NB4 (cell line): Measurements from ENCODE around the gene GALNT9.

ENCODE experiments used
- POLR2A ChIP-seq: IDR thresholded peaks from 2 replicates; pipeline ENCODE4 v1.6.1; 2011; ENCODE audit warnings: mild to moderate bottlenecking; ENCODE audit not compliant: insufficient read length; ENCODE audit errors: extremely low read depth
- TF ChIP-seq, protein P1 (sequence below): IDR thresholded peaks from one replicate; pipeline ENCODE4 v1.5.1; 2012; ENCODE audit warnings: low read depth, low read length

DNA sequence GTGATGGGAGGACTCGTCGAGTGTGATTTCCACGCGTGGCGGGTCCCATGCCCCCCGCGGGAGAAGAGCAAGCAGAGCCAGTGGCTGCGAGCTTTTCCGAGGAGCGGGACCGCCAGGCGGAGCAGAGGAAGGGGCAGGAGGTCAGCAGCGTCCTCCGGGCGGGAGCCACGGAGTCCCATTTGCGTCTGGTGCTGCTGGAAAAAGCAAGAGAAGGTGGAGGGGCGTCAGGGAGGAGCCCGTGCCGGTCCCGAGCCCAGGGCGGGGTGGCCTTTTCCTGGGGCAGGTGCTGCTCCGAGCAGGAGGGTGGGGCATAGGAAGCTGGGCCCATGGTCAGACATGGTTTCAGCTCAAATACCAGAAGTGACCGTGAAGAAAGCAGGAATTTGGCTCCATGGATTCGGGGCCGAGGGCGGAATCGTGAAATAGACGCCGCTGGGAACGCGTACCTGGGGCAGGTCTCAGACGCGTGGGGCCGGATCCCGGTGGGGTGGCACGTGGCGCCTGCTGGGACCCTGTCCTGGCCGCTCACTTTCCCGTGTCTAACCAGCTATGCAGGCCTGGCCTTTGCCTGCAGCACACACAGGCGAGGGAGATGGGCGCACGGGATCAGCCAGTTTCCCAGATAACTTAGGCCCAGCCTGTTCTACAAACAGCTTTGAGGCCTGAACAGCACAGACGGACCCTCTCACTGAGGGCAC lies 60.0 kb downstream of the GALNT9 start:
- TF ChIP-seq, protein P1, sequence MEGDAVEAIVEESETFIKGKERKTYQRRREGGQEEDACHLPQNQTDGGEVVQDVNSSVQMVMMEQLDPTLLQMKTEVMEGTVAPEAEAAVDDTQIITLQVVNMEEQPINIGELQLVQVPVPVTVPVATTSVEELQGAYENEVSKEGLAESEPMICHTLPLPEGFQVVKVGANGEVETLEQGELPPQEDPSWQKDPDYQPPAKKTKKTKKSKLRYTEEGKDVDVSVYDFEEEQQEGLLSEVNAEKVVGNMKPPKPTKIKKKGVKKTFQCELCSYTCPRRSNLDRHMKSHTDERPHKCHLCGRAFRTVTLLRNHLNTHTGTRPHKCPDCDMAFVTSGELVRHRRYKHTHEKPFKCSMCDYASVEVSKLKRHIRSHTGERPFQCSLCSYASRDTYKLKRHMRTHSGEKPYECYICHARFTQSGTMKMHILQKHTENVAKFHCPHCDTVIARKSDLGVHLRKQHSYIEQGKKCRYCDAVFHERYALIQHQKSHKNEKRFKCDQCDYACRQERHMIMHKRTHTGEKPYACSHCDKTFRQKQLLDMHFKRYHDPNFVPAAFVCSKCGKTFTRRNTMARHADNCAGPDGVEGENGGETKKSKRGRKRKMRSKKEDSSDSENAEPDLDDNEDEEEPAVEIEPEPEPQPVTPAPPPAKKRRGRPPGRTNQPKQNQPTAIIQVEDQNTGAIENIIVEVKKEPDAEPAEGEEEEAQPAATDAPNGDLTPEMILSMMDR = no peak
- TF ChIP-seq POLR2A = no peak
